OCI-LY1 (cell line): ENCODE results near the gene PTPRS.

Experiments
- EZH2 ChIP-seq: fragments of 200-600 bp; sonication (generic), shearing (Covaris generic); IDR thresholded peaks from 2 replicates; pipeline ENCODE4 v1.8.0; 2017; ENCODE audit warnings: borderline replicate concordance, mixed run types, mild to moderate bottlenecking, antibody characterized with exemption, low read length, moderate library complexity, mixed read lengths
- TF ChIP-seq, protein P1 (sequence below): fragments of 200-600 bp; sonication (generic), shearing (Covaris generic); IDR thresholded peaks from 2 replicates; pipeline ENCODE4 v1.5.1; 2017; ENCODE audit warnings: mild to moderate bottlenecking, antibody characterized with exemption, low read length, moderate library complexity, mixed read lengths

DNA sequence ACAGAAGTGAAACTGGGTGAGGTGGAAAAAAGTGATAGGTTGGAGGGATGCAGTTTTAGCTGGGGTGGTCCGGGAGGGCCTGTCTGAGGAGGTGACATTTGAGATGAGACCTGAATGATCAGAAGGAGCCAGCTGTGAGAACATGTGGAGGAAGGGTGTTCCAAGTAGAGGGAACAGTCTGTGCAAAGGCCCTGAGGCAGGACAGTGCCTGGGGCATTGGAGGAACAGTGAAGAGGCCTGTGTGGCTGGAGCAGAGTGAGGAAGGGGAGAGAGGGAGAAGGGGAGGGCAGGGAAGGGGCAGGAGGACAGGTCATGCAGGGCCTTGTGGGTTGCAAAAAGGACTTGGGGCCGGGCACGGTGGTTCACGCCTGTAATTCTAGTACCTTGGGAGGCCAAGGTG is 36.3 kb upstream of the PTPRS start:
- TF ChIP-seq, protein P1, sequence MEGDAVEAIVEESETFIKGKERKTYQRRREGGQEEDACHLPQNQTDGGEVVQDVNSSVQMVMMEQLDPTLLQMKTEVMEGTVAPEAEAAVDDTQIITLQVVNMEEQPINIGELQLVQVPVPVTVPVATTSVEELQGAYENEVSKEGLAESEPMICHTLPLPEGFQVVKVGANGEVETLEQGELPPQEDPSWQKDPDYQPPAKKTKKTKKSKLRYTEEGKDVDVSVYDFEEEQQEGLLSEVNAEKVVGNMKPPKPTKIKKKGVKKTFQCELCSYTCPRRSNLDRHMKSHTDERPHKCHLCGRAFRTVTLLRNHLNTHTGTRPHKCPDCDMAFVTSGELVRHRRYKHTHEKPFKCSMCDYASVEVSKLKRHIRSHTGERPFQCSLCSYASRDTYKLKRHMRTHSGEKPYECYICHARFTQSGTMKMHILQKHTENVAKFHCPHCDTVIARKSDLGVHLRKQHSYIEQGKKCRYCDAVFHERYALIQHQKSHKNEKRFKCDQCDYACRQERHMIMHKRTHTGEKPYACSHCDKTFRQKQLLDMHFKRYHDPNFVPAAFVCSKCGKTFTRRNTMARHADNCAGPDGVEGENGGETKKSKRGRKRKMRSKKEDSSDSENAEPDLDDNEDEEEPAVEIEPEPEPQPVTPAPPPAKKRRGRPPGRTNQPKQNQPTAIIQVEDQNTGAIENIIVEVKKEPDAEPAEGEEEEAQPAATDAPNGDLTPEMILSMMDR = no peak
- TF ChIP-seq EZH2 = no peak
